ENCODE results near the gene ADAMTS5.

Gene ADAMTS5

GRCh38 chr21:26946744-26947446 lies 20.0 kb downstream of the ADAMTS5 start:
- DNase-seq = no peak

- DNase-seq = no peak
Measured at GRCh38 chr21:26945916-26946675, 20.8 kb downstream of the ADAMTS5 start.

GRCh38 chr21:26943921-26944320 lies 23.0 kb downstream of the ADAMTS5 start:
- no peak for DNase-seq

GRCh38 chr21:26941421-26941820 lies 25.5 kb downstream of the ADAMTS5 start:
- DNase-seq = no peak

- no peak for DNase-seq
Measured at GRCh38 chr21:26939601-26940111, 27.2 kb downstream of the ADAMTS5 start.

GRCh38 chr21:26936641-26937040 lies 30.2 kb downstream of the ADAMTS5 start:
- DNase-seq = no peak

- DNase-seq = no peak
Measured at GRCh38 chr21:26935977-26936376, 30.9 kb downstream of the ADAMTS5 start.

- no peak for DNase-seq
Measured at GRCh38 chr21:26934383-26934782, 32.5 kb downstream of the ADAMTS5 start.

GRCh38 chr21:26933448-26933847 lies 33.4 kb downstream of the ADAMTS5 start:
- no peak for DNase-seq

- DNase-seq = no peak
Measured at GRCh38 chr21:26925636-26926035, 41.3 kb downstream of the ADAMTS5 start.

- DNase-seq = no peak
Measured at GRCh38 chr21:26925122-26925521, 41.8 kb downstream of the ADAMTS5 start.

GRCh38 chr21:26923986-26924385 lies 42.9 kb downstream of the ADAMTS5 start:
- no peak for DNase-seq

GRCh38 chr21:26920055-26920454 lies 46.8 kb downstream of the ADAMTS5 start:
- no peak for DNase-seq

- no peak for DNase-seq
Measured at GRCh38 chr21:26918323-26919079, 48.4 kb downstream of the ADAMTS5 start.

GRCh38 chr21:26916799-26917198 lies 50.1 kb downstream of the ADAMTS5 start:
- DNase-seq = no peak

- DNase-seq = no peak
Measured at GRCh38 chr21:26914557-26914956, 52.3 kb downstream of the ADAMTS5 start.

- DNase-seq = no peak
Measured at GRCh38 chr21:26912466-26912865, 54.4 kb downstream of the ADAMTS5 start.

GRCh38 chr21:26909972-26910371 lies 56.9 kb downstream of the ADAMTS5 start:
- no peak for DNase-seq

- no peak for DNase-seq
Measured at GRCh38 chr21:26900980-26901379, 65.9 kb downstream of the ADAMTS5 start.

- DNase-seq = no peak
Measured at GRCh38 chr21:26892151-26892550, 74.7 kb downstream of the ADAMTS5 start.

GRCh38 chr21:26888931-26889330 lies 78.0 kb downstream of the ADAMTS5 start:
- DNase-seq = no peak

GRCh38 chr21:26888256-26888655 lies 78.6 kb downstream of the ADAMTS5 start:
- no peak for DNase-seq

GRCh38 chr21:26887251-26887650 lies 79.6 kb downstream of the ADAMTS5 start:
- DNase-seq = no peak
